WERI-Rb-1 (cell line): ENCODE measurements around the gene AP1S3.

ENCODE experiments used
- DNase-seq: peaks from one replicate; pipeline ENCODE4 v3.0.0-alpha.2; 2020
- H3K27ac ChIP-seq: fragments of 250-450 bp; sonication (Bioruptor Pico); 2 replicates; pipeline ENCODE4 v1.5.1; 2020; ENCODE audit warnings: mild to moderate bottlenecking, moderate library complexity
- H3K27me3 ChIP-seq: fragments of 250-450 bp; sonication (Bioruptor Pico); 2 replicates; pipeline ENCODE4 v1.5.1; 2021; ENCODE audit warnings: mild to moderate bottlenecking, low read depth, moderate library complexity; ENCODE audit not compliant: insufficient read depth, severe bottlenecking
- H3K36me3 ChIP-seq: fragments of 250-450 bp; sonication (Bioruptor Pico); 2 replicates; pipeline ENCODE4 v1.5.1; 2020; ENCODE audit warnings: mild to moderate bottlenecking, moderate library complexity
- H3K4me3 ChIP-seq: 2 replicates; pipeline ENCODE4 v1.5.1; 2011; ENCODE audit warnings: low read depth, mild to moderate bottlenecking, control low read depth, low read length
- H3K9me3 ChIP-seq: fragments of 250-450 bp; sonication (Bioruptor Pico); 2 replicates; pipeline ENCODE4 v1.5.1; 2021; ENCODE audit warnings: mild to moderate bottlenecking, moderate library complexity; ENCODE audit not compliant: severe bottlenecking
- TF ChIP-seq, protein P1 (sequence below): IDR thresholded peaks from 2 replicates; pipeline ENCODE4 v1.5.1; 2011; ENCODE audit warnings: low read depth, mild to moderate bottlenecking, control low read depth, inconsistent platforms, low read length

AP1S3 gene

DNA sequence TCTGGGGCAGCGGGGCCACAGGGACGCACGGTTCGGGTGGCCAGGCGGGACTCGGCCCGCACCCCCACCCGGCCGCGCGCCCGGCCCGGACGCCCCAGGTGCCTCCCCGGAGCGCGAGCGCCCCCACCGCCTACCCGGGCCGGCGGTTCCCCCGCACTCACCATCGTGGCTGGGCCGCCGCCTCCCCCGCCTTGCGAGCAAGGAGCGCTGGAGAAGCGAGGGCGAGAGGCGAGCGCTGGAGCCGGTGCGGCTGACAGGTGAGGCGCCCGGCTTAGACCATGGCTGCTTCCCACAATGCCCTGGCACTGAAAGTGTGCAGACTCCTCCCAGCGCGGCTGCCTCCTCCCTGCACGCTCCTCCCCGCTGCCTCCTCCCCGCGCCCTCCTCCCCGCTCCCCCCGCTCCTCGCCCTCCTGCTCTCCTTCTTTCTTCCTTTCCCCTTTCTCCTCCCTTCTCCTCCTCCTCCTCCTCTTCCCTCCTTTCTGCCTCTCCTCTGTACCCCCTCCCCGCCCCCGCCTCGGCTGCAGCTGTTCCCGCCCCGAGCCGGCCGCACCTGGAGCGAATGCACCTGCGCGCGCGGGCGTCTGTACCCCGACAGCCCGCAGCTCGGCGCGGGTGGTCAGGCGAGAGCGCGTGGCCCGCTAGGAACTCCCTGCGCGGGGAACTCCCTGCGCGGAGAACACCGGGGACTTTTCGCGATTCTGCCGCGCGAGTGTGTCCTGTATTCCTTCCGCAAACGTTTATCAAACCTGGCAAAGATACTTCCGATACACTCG is at the start of gene AP1S3:
Gene AP1S3 (minus strand): TSS at position 296 of the 775 bp plus-strand sequence. CDS start 132 bp downstream, at position 164.
- Histone ChIP-seq H3K4me3 (peak within 1 kb of the TSS; percentile 53), H3K27ac (0 out of 2 replicates have a peak within 1 kb of the TSS, but pooled peaks have one; percentile 35), H3K9me3 (no peaks in the 10 kb centered on the region), H3K27me3 (no peaks in the 10 kb centered on the region), H3K36me3 (no peaks in the 10 kb centered on the region)
- TF ChIP-seq, protein P1, sequence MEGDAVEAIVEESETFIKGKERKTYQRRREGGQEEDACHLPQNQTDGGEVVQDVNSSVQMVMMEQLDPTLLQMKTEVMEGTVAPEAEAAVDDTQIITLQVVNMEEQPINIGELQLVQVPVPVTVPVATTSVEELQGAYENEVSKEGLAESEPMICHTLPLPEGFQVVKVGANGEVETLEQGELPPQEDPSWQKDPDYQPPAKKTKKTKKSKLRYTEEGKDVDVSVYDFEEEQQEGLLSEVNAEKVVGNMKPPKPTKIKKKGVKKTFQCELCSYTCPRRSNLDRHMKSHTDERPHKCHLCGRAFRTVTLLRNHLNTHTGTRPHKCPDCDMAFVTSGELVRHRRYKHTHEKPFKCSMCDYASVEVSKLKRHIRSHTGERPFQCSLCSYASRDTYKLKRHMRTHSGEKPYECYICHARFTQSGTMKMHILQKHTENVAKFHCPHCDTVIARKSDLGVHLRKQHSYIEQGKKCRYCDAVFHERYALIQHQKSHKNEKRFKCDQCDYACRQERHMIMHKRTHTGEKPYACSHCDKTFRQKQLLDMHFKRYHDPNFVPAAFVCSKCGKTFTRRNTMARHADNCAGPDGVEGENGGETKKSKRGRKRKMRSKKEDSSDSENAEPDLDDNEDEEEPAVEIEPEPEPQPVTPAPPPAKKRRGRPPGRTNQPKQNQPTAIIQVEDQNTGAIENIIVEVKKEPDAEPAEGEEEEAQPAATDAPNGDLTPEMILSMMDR = peak; percentile 11; the same call in 1 of the 2 replicates
- DNase-seq = peak; percentile 80

DNA sequence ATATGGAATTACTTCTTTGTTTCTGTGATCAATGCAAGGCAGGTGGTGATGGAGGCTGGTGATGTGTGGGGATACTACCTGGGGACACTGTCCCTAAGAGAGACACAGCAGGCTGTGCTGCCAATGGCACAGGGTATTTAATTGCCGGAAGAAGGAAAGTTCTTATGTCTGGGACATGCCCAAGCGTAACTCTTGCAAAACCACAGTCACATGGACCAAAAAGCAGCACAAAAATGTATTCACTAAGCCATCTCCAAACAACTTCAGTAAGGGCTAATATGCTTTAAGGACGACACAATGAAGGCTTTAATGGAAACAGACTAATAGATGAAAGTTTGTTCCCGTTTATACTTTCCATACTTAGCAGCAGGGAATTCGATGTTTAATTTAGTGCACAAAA is 49.7 kb upstream of the AP1S3 start:
- no peak for DNase-seq
- no peak overlapping the region for H3K4me3 ChIP-seq
- H3K9me3 ChIP-seq = no peaks in the 10 kb centered on the region
- H3K27ac ChIP-seq = 0 out of 2 replicates have a peak overlapping the region, but pooled peaks have one; percentile 7
- H3K36me3 ChIP-seq = peaks cover 19% of the 10 kb centered on the region
- H3K27me3 ChIP-seq = no peaks in the 10 kb centered on the region
- TF ChIP-seq, protein P1 = no peak

DNA sequence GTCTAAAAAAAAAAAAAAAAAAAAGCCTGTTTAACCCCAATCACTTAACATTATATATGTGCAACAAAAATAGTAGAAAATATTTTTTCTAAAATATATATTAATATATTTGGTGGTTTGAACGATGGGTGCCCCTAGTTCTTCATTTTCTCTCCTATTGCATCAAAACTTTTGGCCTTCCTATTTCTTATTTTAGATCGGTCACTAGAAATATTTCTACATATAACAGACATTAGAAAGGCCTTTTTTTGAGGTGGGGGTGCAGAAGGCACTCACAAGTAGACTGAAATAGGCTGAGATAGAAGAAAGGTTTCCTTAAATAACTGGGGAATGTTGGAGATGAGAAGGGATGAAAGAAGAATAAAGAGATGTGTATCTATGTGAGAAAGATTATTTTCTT is 49.3 kb upstream of the AP1S3 start:
- TF ChIP-seq, protein P1 = no peak
- no peak for DNase-seq
- Histone ChIP-seq H3K9me3 (no peaks in the 10 kb centered on the region), H3K36me3 (peaks cover 21% of the 10 kb centered on the region), H3K27ac (no peak overlapping the region), H3K27me3 (no peaks in the 10 kb centered on the region), H3K4me3 (no peak overlapping the region)

DNA sequence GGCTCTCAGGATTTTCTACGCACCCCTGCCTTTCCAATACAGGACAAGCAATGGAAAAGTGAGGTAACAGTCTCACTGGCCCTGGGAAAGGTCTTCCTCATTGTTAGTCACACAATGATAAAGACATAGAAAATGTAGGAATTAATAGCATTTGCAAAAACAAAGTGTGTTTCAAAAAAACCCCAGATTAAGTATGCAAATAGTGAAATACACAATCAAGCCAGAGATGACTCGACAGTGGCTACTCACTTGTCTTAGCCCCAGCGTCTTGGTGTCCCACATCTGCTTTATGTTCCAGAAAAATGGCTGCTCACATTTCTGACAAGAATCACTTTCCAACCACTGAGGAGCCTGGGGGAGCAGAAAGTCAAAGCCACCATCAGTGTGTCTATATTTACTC is 47.0 kb upstream of the AP1S3 start:
- TF ChIP-seq, protein P1 = no peak
- no peaks in the 10 kb centered on the region for H3K9me3 ChIP-seq
- no peak overlapping the region for H3K4me3 ChIP-seq
- H3K27me3 ChIP-seq = no peaks in the 10 kb centered on the region
- no peak overlapping the region for H3K27ac ChIP-seq
- peaks cover 25% of the 10 kb centered on the region for H3K36me3 ChIP-seq
- no peak for DNase-seq

DNA sequence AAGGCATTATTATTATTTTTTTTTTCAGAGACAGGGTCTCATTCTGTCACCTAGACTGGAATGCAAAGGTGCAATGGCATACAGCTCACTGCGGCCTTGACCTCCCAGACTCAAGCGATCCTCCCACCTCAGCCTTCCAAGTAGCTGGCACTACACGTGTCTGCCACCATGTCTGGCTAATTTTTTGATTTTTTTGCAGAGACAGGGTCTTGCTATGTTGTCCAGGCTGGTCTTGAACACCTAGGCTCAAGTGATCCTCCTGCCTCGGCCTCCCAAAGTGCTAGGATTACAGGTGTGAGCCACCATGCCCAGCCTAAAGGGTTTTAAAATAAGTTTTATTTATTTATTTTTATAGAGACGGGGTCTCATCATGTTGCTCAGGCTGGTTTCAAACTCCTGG is 45.3 kb upstream of the AP1S3 start:
- DNase-seq = no peak
- Histone ChIP-seq H3K36me3 (peaks cover 33% of the 10 kb centered on the region), H3K27me3 (no peaks in the 10 kb centered on the region), H3K4me3 (no peak overlapping the region), H3K27ac (no peak overlapping the region), H3K9me3 (no peaks in the 10 kb centered on the region)
- TF ChIP-seq, protein P1 = no peak

DNA sequence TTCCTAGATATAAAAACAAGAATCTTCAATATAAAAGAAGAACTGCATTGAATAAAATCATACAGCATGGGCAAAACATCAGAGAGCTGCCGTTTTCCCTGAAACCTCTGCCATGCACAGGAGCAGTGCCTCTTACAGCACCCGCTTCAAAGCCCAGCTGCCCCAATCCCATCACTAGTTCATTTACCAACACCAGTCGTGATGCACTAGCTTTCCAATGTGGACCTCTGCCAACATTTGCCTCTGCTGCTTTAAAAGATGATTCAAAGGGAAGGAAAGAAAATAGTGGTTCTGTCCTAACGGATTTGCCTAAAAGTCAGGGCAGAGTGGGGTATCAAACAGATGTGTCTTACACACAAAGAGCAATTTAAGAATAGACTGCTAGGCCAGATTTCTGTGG is 43.4 kb upstream of the AP1S3 start:
- DNase-seq = no peak

More for the DNA sequence above, 43.4 kb upstream of the AP1S3 start:
- TF ChIP-seq, protein P1 = no peak
- Histone ChIP-seq H3K27me3 (no peaks in the 10 kb centered on the region), H3K4me3 (no peak overlapping the region), H3K27ac (no peak overlapping the region), H3K9me3 (no peaks in the 10 kb centered on the region), H3K36me3 (peaks cover 30% of the 10 kb centered on the region)
